ENCODE measurements around the gene TTLL8.

- no peak for TF ChIP-seq CTCF (conservative IDR thresholded peaks at IDR 0.05; ENCODE audit: low read depth, low read length)
- no peak for TF ChIP-seq EZH2phosphoT487 (IDR thresholded peaks at IDR 0.05; ENCODE audit: borderline replicate concordance, low read length)
- TF ChIP-seq EZH2 (IDR thresholded peaks at IDR 0.05; ENCODE audit: low read length, unreplicated experiment): no peak
Observed at GRCh38 chr22:50061824-50062355, 3.8 kb upstream of the TTLL8 start.

Measured in PC-3 (cell line).